ENCODE measurements around the gene ARHGEF25. TPM values are rescaled to one million over a fixed set of nuclear protein-coding genes. Genes with fewer than 3 reads are reported as not detected.
A peak's percentile ranks its signal among the peaks of the same experiment; 100 is the strongest.
"Not testable (repeated sequence)": the region's sequence is repeated elsewhere in the genome, so short reads cannot be mapped to it uniquely, and the experiment has no call there.

ARHGEF25 gene
- polyA plus RNA-seq, 3 donors, result 26.7 to 31.4 (median 27.8) TPM

GRCh38 chr12:57632073-57632957, 21.1 kb downstream of the ARHGEF25 start:
- DNase-seq (ENCODE audit: low read depth in 3 of 3, low spot score in 2 of 3), result no peak

DNA sequence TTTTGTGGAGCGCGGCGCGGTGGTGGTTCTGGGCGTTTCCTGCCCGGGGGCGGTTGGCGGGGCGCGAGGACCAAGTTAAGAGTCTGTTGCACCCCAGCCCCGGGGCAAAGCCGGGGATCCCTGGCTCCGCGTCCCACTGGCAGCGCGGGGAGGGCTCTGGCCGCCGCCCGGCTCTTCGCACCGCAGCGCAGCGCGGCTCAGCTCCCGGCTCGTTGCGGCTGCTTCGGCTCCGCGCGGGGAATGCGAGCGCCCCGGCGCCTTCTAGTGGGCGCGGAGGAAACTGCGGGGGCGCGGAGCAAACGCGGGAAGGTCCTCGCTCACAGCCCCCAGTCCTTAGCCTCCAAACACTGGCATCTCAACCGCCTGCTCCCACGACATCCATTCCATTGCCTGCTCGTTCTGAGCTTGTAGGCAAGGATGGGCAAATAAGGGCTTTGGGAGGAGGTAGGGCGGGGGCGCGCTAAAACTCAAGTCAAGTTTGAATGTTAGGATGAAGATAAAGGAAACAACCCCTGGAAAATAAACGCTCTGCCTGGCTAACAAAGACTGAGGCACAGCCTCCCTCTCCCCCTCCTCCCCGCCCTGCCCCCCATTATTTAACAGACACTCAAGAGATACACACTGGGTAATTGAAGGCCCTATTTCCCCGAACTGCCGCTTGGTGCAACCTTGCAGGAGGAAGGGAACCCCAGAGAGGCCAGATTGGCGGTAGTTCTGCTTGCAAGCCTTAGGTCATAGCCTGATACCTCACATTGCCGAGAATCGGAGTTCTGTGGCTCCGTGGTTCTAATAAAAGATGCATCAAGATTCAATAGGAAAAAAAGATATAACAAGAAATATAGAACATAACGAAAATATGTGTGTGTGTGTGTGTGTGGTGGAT, 22.0 kb downstream of the ARHGEF25 start, which contains the start of gene B4GALNT1:
B4GALNT1 (minus strand) TSS at position 244 of the 883 bp plus-strand sequence. CDS start 1,069 bp downstream, outside the sequence.
- DNase-seq (ENCODE audit: low read depth in 3 of 3, low spot score in 2 of 3), result peak in 1 of 3 donors; percentile 57

DNA sequence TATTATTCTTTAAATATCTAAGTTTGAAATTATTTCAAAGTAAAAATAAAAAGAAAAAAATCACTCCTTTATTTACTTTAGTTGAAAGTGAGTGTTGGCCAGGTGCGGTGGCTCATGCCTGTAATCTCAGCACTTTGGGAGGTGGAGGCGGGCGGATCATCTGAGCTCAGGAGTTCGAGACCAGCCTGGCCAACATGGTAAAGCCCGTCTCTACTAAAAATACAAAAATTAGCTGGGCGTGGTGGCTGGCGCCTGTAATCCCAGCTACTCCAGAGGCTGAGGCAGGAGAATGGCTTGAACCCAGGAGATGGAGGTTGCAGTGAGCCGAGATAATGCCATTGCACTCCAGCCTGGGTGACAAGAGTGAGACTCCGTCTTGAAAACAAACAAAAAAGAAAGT, 25.5 kb downstream of the ARHGEF25 start:
- not testable (repeated sequence) for DNase-seq (ENCODE audit: low read depth in 3 of 3, low spot score in 2 of 3)

DNA sequence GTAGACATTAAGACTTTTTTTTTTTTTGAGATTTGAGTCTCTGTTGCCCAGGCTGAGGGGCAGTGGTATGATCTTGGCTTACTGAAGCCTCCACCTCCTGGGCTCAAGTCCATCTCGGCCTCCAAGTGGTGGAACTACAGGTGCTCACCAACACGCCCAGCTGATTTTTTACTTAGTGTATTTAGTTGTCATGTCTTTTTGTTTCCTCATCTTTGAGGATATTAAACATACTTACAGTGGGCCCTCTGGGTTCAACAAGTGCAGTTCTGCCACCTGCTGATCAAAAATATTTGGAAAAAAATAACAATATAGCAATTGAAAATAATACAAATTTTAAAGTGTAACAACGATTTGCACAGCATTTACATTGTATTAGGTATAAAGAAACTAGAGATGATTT, 26.1 kb downstream of the ARHGEF25 start:
- no peak for DNase-seq (ENCODE audit: low read depth in 3 of 3, low spot score in 2 of 3)

- DNase-seq (ENCODE audit: low read depth in 3 of 3, low spot score in 2 of 3), result no peak
These were observed 26.9 kb downstream of the ARHGEF25 start for GRCh38 chr12:57638096-57638495.

DNA sequence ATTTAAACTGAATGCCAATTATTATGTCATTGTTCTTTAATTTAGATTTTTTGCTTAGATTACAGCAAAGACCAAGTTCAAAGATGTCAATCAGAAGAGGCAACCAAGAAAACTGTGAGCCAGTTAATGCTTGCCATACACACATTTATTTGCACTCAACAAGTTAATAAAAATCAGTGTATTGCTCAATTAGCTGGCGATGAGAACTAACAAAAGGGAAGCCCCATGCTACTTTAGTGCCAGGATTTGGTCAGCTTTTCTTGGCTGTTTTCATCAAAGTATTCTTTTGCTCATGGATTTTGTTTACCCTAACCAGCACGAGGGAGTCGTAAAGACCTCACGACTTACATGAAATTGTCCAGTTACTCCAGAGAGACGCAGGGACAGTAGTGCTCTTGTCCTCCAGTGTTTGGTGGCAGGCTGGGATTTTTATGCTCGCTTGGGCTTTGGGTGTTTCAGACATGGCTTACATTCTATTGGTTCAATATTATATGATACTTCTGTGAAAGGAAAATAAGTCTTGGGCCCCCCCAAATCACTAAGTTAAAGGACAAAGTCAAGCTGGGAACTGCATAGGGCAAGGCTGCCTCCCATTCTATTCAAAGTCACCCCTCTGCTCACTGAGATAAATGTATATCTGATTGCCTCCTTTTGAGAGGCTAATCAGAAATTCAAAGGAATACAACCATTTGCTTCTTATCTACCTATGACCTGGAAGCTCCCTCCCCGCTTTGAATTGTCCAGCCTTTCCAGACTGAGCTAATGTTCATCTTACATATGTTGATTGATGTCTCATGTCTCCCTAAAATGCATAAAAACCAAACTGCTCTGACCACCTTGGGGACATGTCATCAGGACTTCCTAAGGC, 29.2 kb downstream of the ARHGEF25 start:
- DNase-seq (ENCODE audit: low read depth in 3 of 3, low spot score in 2 of 3), result no peak

DNA sequence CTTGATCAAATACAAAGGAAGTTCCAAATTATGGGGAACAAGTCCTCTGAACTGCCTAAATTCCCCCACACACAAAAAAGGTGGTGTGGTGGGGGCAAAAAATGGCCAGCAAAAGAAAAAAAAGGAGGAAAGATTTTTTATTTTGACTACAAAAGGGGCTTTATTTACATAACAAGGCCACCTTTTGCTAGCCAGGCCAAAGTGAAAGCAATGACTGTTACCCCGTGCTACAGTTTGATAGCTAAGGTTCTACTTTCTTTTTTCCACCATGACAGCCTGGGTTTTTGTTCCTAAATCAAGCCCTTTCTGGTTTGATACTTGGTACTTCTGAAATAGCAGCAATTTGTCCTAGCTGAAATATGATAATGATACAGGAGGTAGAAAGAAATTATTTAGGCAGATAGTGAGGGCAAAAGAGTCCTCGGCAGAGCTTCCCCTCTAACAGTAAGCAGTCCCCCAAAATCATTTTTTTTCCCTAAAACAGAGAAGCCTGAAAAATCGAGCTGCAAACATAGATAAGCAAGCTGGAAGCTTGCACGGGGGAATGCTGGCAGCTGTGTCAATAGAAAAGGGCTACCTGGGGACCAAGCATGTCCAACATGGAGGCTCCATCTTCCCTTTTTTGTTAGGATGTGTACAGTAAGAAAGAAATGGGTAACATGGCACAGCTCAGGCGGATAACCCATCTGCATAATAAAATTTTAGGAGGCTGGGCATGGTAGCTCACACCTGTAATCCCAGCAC, 30.6 kb downstream of the ARHGEF25 start:
- no peak for DNase-seq (ENCODE audit: low read depth in 3 of 3, low spot score in 2 of 3)

DNA sequence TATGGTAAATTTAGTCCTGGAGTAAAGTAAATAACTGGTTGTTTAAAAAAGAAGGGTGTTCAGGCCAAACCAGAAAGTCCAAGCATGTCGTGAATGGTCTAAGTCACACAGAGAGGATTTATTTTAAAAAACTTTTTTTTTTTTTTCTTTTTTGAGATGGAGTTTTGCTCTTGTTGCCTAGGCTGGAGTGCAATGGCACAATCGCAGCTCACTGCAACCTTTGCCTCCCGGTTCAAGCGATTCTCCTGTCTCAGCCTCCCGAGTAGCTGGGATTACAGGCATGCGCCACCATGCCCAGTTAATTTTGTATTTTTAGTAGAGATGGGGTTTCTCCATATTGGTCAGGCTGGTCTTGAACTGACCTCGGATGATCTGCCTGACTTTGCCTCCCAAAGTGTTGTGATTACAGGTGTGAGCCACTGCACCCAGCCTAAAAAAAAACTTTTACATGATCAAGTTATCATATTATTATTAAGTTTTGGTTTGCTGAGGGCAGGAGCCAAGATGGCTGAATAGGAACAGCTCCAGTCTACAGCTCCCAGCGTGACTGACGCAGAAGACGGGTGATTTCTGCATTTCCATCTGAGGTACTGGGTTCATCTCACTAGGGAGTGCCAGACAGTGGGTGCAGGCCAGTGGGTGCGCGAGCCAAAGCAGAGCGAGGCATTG, 34.9 kb downstream of the ARHGEF25 start:
- DNase-seq (ENCODE audit: low read depth in 3 of 3, low spot score in 2 of 3), result not testable (repeated sequence)

DNA sequence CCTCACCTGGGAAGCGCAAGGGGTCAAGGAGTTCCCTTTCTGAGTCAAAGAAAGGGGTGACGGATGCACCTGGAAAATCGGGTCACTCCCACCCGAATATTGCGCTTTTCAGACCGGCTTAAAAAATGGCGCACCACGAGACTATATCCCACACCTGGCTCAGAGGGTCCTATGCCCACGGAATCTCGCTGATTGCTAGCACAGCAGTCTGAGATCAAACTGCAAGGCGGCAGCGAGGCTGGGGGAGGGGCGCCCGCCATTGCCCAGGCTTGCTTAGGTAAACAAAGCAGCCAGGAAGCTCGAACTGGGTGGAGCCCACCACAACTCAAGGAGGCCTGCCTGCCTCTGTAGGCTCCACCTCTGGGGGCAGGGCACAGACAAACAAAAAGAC, 35.4 kb downstream of the ARHGEF25 start:
- not testable (repeated sequence) for DNase-seq (ENCODE audit: low read depth in 3 of 3, low spot score in 2 of 3)

- no peak for DNase-seq (ENCODE audit: low read depth in 3 of 3, low spot score in 2 of 3)
These were observed 42.8 kb downstream of the ARHGEF25 start for GRCh38 chr12:57654042-57654441.

DNA sequence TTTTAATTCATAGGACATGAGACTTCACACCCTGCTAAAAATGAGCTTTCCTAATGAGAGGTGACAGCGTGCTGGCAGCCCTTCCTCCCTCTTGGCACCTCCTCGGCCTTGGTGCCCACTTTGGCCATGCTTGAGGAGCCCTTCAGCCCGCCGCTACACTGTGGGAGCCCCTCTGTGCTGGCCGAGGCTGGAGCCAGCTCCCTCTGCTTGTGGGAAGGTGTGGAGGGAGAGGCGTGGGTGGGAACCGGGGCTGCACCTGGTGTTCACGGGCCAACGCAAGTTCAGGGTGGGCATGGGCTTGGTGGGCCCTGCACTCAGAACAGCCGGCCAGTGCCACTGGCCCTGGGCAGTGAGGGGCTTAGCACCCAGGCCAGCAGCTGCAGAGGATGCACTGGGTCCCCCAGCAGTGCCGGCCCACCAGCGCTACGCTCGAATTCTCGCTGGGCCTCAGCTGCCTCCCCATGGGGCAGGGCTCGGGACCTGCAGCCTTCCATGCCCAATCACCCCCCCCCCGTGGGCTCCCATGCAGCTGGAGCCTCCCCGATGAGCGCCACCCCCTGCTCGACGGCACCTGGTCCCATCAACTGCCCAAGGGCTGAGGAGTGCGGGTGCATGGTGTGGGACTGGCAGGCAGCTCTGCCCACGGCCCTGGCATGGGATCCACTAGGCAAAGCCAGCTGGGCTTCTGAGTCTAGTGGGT, 44.5 kb downstream of the ARHGEF25 start:
- DNase-seq (ENCODE audit: low read depth in 3 of 3, low spot score in 2 of 3), result no peak

GRCh38 chr12:57656408-57656807, 45.2 kb downstream of the ARHGEF25 start:
- DNase-seq (ENCODE audit: low read depth in 3 of 3, low spot score in 2 of 3), result not testable (repeated sequence)

- DNase-seq (ENCODE audit: low read depth in 3 of 3, low spot score in 2 of 3), result no peak
These were observed 46.5 kb downstream of the ARHGEF25 start for GRCh38 chr12:57657744-57658143.

- DNase-seq (ENCODE audit: low read depth in 3 of 3, low spot score in 2 of 3), result no peak
These were observed 47.7 kb downstream of the ARHGEF25 start for GRCh38 chr12:57658890-57659289.

DNA sequence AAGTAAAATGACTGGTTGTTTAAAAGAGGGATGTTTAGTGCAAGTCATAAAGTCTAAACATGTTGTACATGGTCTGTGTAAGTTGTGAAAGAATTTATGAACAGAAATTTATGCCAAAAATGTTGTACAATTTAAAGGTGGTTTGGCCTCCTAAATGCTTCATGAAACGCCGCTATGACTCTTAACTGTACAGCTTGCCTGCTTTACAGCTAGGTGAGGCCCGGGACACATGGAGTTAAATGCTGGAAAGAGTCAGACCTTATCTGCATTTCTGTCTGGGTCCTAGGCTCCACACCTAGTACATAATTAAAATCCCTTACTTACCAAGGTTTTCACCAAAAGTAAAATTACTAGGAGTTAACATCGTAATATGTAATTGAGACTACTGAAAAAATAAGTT, 50.1 kb downstream of the ARHGEF25 start:
- no peak for DNase-seq (ENCODE audit: low read depth in 3 of 3, low spot score in 2 of 3)

- DNase-seq (ENCODE audit: low read depth in 3 of 3, low spot score in 2 of 3), result not testable (repeated sequence)
These were observed 54.0 kb downstream of the ARHGEF25 start for GRCh38 chr12:57665066-57665820.

Measured in right renal cortex interstitium (tissue), 3 donors.